CD4-positive, alpha-beta T cell treated with Interleukin-17A for 1 hour (primary cell): ENCODE data around the gene FBXL20.
"Not testable (repeated sequence)": the region's sequence is repeated elsewhere in the genome, so short reads cannot be mapped to it uniquely, and the experiment has no call there.

Source experiments
- DNase-seq: peaks from one replicate; pipeline ENCODE4 v3.0.0-alpha.2; 2020

The FBXL20 gene

GRCh38 chr17:39401412-39402243 lies at the start of gene FBXL20:
FBXL20 (minus strand) TSS chr17:39401626; CDS start chr17:39401402, 224 bp downstream.
- DNase-seq, result peak; percentile 95

GRCh38 chr17:39450847-39451581 lies 49.6 kb upstream of the FBXL20 start, which contains the start of gene MED1:
MED1 (minus strand) TSS chr17:39451263; CDS start chr17:39451062, 201 bp downstream.
- DNase-seq, result peak; percentile 97

- DNase-seq, result no peak
Measured at GRCh38 chr17:39450051-39450450, 48.6 kb upstream of the FBXL20 start.

GRCh38 chr17:39447561-39447960 lies 46.1 kb upstream of the FBXL20 start:
- DNase-seq, result no peak

- DNase-seq, result no peak
Measured at GRCh38 chr17:39443326-39443725, 41.9 kb upstream of the FBXL20 start.

GRCh38 chr17:39439868-39440267 lies 38.4 kb upstream of the FBXL20 start:
- not testable (repeated sequence) for DNase-seq

GRCh38 chr17:39429600-39429999 lies 28.2 kb upstream of the FBXL20 start:
- no peak for DNase-seq

- DNase-seq, result no peak
Measured at GRCh38 chr17:39416141-39416540, 14.7 kb upstream of the FBXL20 start.

GRCh38 chr17:39410279-39410678 lies 8.9 kb upstream of the FBXL20 start:
- no peak for DNase-seq

- no peak for DNase-seq
Measured at GRCh38 chr17:39408360-39408759, 6.9 kb upstream of the FBXL20 start.

- no peak for DNase-seq
Measured at GRCh38 chr17:39406951-39407350, 5.5 kb upstream of the FBXL20 start.

GRCh38 chr17:39405436-39405835 lies 4.0 kb upstream of the FBXL20 start:
- DNase-seq, result no peak

- DNase-seq, result no peak
Measured at GRCh38 chr17:39404542-39405378, 3.3 kb upstream of the FBXL20 start.

GRCh38 chr17:39402890-39403605 lies 1.6 kb upstream of the FBXL20 start:
- DNase-seq, result no peak

GRCh38 chr17:39402244-39402889 lies 941 bp upstream of the FBXL20 start:
- DNase-seq, result peak; percentile 88

GRCh38 chr17:39400547-39401411 lies 647 bp downstream of the FBXL20 start:
- DNase-seq, result no peak

GRCh38 chr17:39399791-39400190 lies 1.6 kb downstream of the FBXL20 start:
- DNase-seq, result no peak

GRCh38 chr17:39393736-39394135 lies 7.7 kb downstream of the FBXL20 start:
- DNase-seq, result no peak

- no peak for DNase-seq
Measured at GRCh38 chr17:39391448-39391847, 10.0 kb downstream of the FBXL20 start.

- DNase-seq, result no peak
Measured at GRCh38 chr17:39385040-39385439, 16.4 kb downstream of the FBXL20 start.

GRCh38 chr17:39380144-39380543 lies 21.3 kb downstream of the FBXL20 start:
- no peak for DNase-seq
